HG02938 (cell line): ENCODE data around the gene TTC4.

Experiments
- ATAC-seq: cut with Tn5 transposase; IDR thresholded peaks from one replicate; pipeline ENCODE4 v1.9.1; 2021; ENCODE audit warnings: mild to moderate bottlenecking, moderate library complexity; ENCODE audit not compliant: unreplicated experiment

Gene TTC4

GRCh38 chr1:54703471-54703870, 12.2 kb upstream of the TTC4 start:
- ATAC-seq = no peak

- no peak for ATAC-seq
Measured at GRCh38 chr1:54705153-54705552, 10.5 kb upstream of the TTC4 start.

- ATAC-seq = no peak
Measured at GRCh38 chr1:54706419-54706818, 9.2 kb upstream of the TTC4 start.

- ATAC-seq = no peak
Measured at GRCh38 chr1:54708385-54708784, 7.3 kb upstream of the TTC4 start.

- ATAC-seq = no peak
Measured at GRCh38 chr1:54709547-54710292, 5.9 kb upstream of the TTC4 start.

GRCh38 chr1:54710434-54710833, 5.2 kb upstream of the TTC4 start:
- no peak for ATAC-seq

GRCh38 chr1:54710841-54711240, 4.8 kb upstream of the TTC4 start:
- ATAC-seq = no peak

- ATAC-seq = no peak
Measured at GRCh38 chr1:54711536-54711935, 4.1 kb upstream of the TTC4 start.

GRCh38 chr1:54714881-54715492, 674 bp upstream of the TTC4 start:
- no peak for ATAC-seq

- no peak for ATAC-seq
Measured at GRCh38 chr1:54716299-54717047, 812 bp downstream of the TTC4 start.

- no peak for ATAC-seq
Measured at GRCh38 chr1:54721719-54722118, 6.1 kb downstream of the TTC4 start.

GRCh38 chr1:54723985-54724384, 8.3 kb downstream of the TTC4 start:
- no peak for ATAC-seq

- ATAC-seq = no peak
Measured at GRCh38 chr1:54724771-54725170, 9.1 kb downstream of the TTC4 start.

GRCh38 chr1:54728027-54728426, 12.4 kb downstream of the TTC4 start:
- ATAC-seq = no peak

GRCh38 chr1:54736685-54737084, 21.0 kb downstream of the TTC4 start:
- no peak for ATAC-seq

GRCh38 chr1:54738244-54738643, 22.6 kb downstream of the TTC4 start:
- no peak for ATAC-seq

GRCh38 chr1:54741531-54741930, 25.9 kb downstream of the TTC4 start:
- no peak for ATAC-seq

GRCh38 chr1:54742282-54742681, 26.6 kb downstream of the TTC4 start:
- no peak for ATAC-seq

GRCh38 chr1:54743416-54744226, 28.0 kb downstream of the TTC4 start:
- no peak for ATAC-seq

- no peak for ATAC-seq
Measured at GRCh38 chr1:54744696-54745095, 29.0 kb downstream of the TTC4 start.

GRCh38 chr1:54745274-54745673, 29.6 kb downstream of the TTC4 start:
- no peak for ATAC-seq
